Measurements from ENCODE around the gene NGEF.

The NGEF gene

DNA sequence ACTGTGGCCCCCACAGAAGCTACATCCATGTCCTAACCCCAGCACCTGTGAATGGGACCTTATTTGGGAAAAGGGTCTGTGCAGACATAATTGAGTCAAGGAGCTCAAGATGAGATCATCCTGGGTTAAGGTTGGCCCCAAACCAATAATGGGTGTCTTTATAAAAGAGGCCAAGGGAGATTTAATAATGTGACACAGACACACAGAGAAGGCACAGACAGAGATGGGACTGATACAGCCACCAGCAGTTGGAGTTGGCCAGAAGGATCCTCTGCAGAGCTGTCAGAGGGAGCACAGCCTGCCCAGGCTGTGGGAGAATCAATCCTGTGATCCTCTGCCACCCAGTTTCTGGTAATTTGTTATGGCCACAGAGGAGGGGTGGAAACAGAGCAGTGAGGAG, 116.9 kb downstream of the NGEF start:
- Histone ChIP-seq H3K4me2 (ENCODE audit: insufficient read depth, low read length) (no peak overlapping the region), H3K9ac (ENCODE audit: low read depth, low read length) (no peak overlapping the region), H3K27ac (ENCODE audit: low read length) (no peak overlapping the region), H3K27me3 (ENCODE audit: insufficient read depth, low read length, poor library complexity) (no peaks in the 10 kb centered on the region), H3K9me3 (ENCODE audit: insufficient read depth, low read length, severe bottlenecking) (no peaks in the 10 kb centered on the region), H2AFZ (ENCODE audit: low read depth, low read length) (no peak overlapping the region), H3K4me3 (ENCODE audit: low read depth in 1 of 2, low read length in 2 of 2) (no peak overlapping the region), H3K79me2 (ENCODE audit: insufficient read depth, low read length) (no peaks in the 10 kb centered on the region), H3K36me3 (ENCODE audit: insufficient read depth, low read length) (no peaks in the 10 kb centered on the region), H3K4me1 (ENCODE audit: insufficient read depth, low read length) (no peaks in the 10 kb centered on the region), H4K20me1 (ENCODE audit: insufficient read depth, low read length) (no peaks in the 10 kb centered on the region)
- no peak for ATAC-seq (ENCODE audit: insufficient read depth, low read depth)
- no peak for DNase-seq
- TF ChIP-seq, protein P1, sequence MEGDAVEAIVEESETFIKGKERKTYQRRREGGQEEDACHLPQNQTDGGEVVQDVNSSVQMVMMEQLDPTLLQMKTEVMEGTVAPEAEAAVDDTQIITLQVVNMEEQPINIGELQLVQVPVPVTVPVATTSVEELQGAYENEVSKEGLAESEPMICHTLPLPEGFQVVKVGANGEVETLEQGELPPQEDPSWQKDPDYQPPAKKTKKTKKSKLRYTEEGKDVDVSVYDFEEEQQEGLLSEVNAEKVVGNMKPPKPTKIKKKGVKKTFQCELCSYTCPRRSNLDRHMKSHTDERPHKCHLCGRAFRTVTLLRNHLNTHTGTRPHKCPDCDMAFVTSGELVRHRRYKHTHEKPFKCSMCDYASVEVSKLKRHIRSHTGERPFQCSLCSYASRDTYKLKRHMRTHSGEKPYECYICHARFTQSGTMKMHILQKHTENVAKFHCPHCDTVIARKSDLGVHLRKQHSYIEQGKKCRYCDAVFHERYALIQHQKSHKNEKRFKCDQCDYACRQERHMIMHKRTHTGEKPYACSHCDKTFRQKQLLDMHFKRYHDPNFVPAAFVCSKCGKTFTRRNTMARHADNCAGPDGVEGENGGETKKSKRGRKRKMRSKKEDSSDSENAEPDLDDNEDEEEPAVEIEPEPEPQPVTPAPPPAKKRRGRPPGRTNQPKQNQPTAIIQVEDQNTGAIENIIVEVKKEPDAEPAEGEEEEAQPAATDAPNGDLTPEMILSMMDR (IDR thresholded peaks at IDR 0.05; ENCODE audit: borderline replicate concordance, extremely low read depth, low read length, poor library complexity, severe bottlenecking), result no peak
- no peak for TF ChIP-seq EZH2 (IDR thresholded peaks at IDR 0.05; ENCODE audit: borderline replicate concordance, low read depth, low read length, severe bottlenecking)

DNA sequence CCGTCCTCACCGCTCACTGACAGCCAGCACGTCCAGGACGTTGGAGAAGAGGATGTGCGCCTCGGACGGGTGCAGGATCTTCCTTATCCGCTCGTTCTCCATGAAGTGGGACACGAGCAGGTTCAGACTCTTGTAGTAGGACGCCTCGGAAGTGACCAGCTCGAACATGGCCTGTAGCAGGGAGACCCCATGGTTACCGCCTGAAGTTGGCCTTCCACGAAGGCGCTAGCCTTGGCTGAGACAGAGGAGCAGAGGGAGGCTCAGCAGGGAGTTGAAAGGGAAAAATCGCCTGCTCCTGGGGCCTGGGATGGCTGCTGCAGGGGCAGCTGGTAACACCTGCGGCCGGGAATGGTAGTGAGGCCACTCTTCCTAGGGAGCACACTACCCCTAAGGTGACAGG, 118.3 kb downstream of the NGEF start:
- no peaks in the 10 kb centered on the region for H3K4me1 ChIP-seq (ENCODE audit: insufficient read depth, low read length)
- H3K79me2 ChIP-seq (ENCODE audit: insufficient read depth, low read length), result no peaks in the 10 kb centered on the region
- H3K9me3 ChIP-seq (ENCODE audit: insufficient read depth, low read length, severe bottlenecking), result no peaks in the 10 kb centered on the region
- peaks cover 1% of the 10 kb centered on the region; the same call in 1 of the 2 replicates for H4K20me1 ChIP-seq (ENCODE audit: insufficient read depth, low read length)
- H3K9ac ChIP-seq (ENCODE audit: low read depth, low read length), result no peak overlapping the region
- no peak overlapping the region for H3K27ac ChIP-seq (ENCODE audit: low read length)
- H3K36me3 ChIP-seq (ENCODE audit: insufficient read depth, low read length), result no peaks in the 10 kb centered on the region
- H3K4me2 ChIP-seq (ENCODE audit: insufficient read depth, low read length), result no peak overlapping the region
- H3K4me3 ChIP-seq (ENCODE audit: low read depth in 1 of 2, low read length in 2 of 2), result no peak overlapping the region
- no peak for ATAC-seq (ENCODE audit: insufficient read depth, low read depth)
- DNase-seq, result no peak
- H3K27me3 ChIP-seq (ENCODE audit: insufficient read depth, low read length, poor library complexity), result no peaks in the 10 kb centered on the region
- TF ChIP-seq, protein P1 (IDR thresholded peaks at IDR 0.05; ENCODE audit: borderline replicate concordance, extremely low read depth, low read length, poor library complexity, severe bottlenecking), result no peak
- TF ChIP-seq EZH2 (IDR thresholded peaks at IDR 0.05; ENCODE audit: borderline replicate concordance, low read depth, low read length, severe bottlenecking), result no peak
- H2AFZ ChIP-seq (ENCODE audit: low read depth, low read length), result no peak overlapping the region

DNA sequence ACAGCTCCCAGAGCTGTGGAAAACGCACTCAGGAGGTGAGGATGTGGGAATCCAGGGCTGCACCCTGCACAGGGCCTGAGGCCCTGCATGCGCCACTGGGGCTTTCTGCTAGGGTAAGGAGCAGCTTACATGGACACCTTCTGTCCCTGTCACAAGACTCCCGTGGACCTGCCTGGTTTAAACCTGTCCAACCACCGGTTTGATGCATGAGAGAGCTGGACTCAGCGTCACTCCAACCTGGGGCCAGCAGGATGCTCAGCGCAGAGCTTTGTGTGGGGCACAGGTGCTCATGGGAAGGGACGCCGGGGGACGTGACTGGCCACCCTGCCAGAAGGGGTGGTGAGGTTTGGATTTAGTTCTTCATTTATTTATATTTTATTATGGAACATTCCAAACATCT, 118.8 kb downstream of the NGEF start:
- no peak overlapping the region for H3K4me3 ChIP-seq (ENCODE audit: low read depth in 1 of 2, low read length in 2 of 2)
- no peaks in the 10 kb centered on the region for H3K4me1 ChIP-seq (ENCODE audit: insufficient read depth, low read length)
- no peak overlapping the region for H2AFZ ChIP-seq (ENCODE audit: low read depth, low read length)
- no peak overlapping the region for H3K9ac ChIP-seq (ENCODE audit: low read depth, low read length)
- no peaks in the 10 kb centered on the region for H3K36me3 ChIP-seq (ENCODE audit: insufficient read depth, low read length)
- no peaks in the 10 kb centered on the region for H3K27me3 ChIP-seq (ENCODE audit: insufficient read depth, low read length, poor library complexity)
- no peak overlapping the region for H3K27ac ChIP-seq (ENCODE audit: low read length)
- ATAC-seq (ENCODE audit: insufficient read depth, low read depth) (no peak), DNase-seq (no peak)
- no peaks in the 10 kb centered on the region for H3K79me2 ChIP-seq (ENCODE audit: insufficient read depth, low read length)
- no peak overlapping the region for H3K4me2 ChIP-seq (ENCODE audit: insufficient read depth, low read length)
- H4K20me1 ChIP-seq (ENCODE audit: insufficient read depth, low read length), result peaks cover 2% of the 10 kb centered on the region; the same call in 1 of the 2 replicates
- H3K9me3 ChIP-seq (ENCODE audit: insufficient read depth, low read length, severe bottlenecking), result no peaks in the 10 kb centered on the region
- TF ChIP-seq, protein P1 (IDR thresholded peaks at IDR 0.05; ENCODE audit: borderline replicate concordance, extremely low read depth, low read length, poor library complexity, severe bottlenecking), result no peak
- TF ChIP-seq EZH2 (IDR thresholded peaks at IDR 0.05; ENCODE audit: borderline replicate concordance, low read depth, low read length, severe bottlenecking), result no peak

DNA sequence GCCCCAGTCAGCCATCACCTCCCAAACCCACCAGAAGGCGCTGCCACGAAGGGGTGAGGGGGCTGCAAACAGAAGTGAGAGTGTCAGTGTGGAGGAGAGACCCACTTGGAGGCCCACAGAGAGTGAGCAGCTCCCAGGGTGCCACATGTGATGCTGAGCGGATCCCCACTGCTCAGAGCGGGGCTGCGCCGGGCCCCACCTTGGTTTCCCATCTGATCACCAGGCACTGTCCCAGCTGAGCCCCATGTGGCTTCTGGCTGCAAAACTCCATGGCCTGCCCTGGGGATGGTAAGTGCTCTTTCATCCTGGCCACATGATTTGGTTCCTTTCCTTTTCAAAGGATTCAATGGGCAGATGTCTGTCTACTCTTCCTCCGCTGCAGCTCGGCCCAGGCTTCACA, 119.2 kb downstream of the NGEF start:
- no peak for DNase-seq
- H4K20me1 ChIP-seq (ENCODE audit: insufficient read depth, low read length), result peaks cover 2% of the 10 kb centered on the region; the same call in 1 of the 2 replicates
- H3K4me3 ChIP-seq (ENCODE audit: low read depth in 1 of 2, low read length in 2 of 2), result no peak overlapping the region
- no peak overlapping the region for H3K9ac ChIP-seq (ENCODE audit: low read depth, low read length)
- H3K79me2 ChIP-seq (ENCODE audit: insufficient read depth, low read length), result no peaks in the 10 kb centered on the region
- no peak for ATAC-seq (ENCODE audit: insufficient read depth, low read depth)
- H3K36me3 ChIP-seq (ENCODE audit: insufficient read depth, low read length), result no peaks in the 10 kb centered on the region
- H3K4me2 ChIP-seq (ENCODE audit: insufficient read depth, low read length), result no peak overlapping the region
- H3K27ac ChIP-seq (ENCODE audit: low read length), result no peak overlapping the region
- H2AFZ ChIP-seq (ENCODE audit: low read depth, low read length), result no peak overlapping the region
- H3K9me3 ChIP-seq (ENCODE audit: insufficient read depth, low read length, severe bottlenecking), result no peaks in the 10 kb centered on the region
- TF ChIP-seq, protein P1 (IDR thresholded peaks at IDR 0.05; ENCODE audit: borderline replicate concordance, extremely low read depth, low read length, poor library complexity, severe bottlenecking), result no peak
- no peak for TF ChIP-seq EZH2 (IDR thresholded peaks at IDR 0.05; ENCODE audit: borderline replicate concordance, low read depth, low read length, severe bottlenecking)
- H3K4me1 ChIP-seq (ENCODE audit: insufficient read depth, low read length), result no peaks in the 10 kb centered on the region
- no peaks in the 10 kb centered on the region for H3K27me3 ChIP-seq (ENCODE audit: insufficient read depth, low read length, poor library complexity)
